HCT116 (cell line): ENCODE measurements around the gene BSPH1. TPM values are rescaled to one million over a fixed set of nuclear protein-coding genes. Genes with fewer than 3 reads are reported as not detected.

Experiments used
- ATAC-seq: fragments of 200-7000 bp; cut with Tn5 transposase; 2 replicates; pipeline ENCODE4 v1.9.1; 2020; ENCODE audit warnings: mild to moderate bottlenecking, moderate library complexity
- BruUV-seq: library from RNA; stranded (reverse); fragments of 400-500 nt; replicated peaks from 2 replicates; lab custom pipeline; 2021; lab: Mats Ljungman, UMichigan
- CTCF ChIA-PET: fragments of 300-600 bp; sonication (Branson Sonifier 250); formaldehyde crosslinking; loops from one replicate; lab custom pipeline; 2021; ENCODE audit warnings: antibody characterized with exemption; lab: Charles Lee
- POLR2A ChIA-PET: fragments of 300-600, 350-600 bp; sonication (Branson Sonifier 250); formaldehyde crosslinking; loops from one replicate; lab custom pipeline; 2021; ENCODE audit warnings: antibody characterized with exemption; lab: Charles Lee
- RAD21 ChIA-PET, 2 experiments: fragments of 300-600 bp; sonication (Branson Sonifier 250); formaldehyde crosslinking; loops; one replicate each; lab custom pipeline; 2023; ENCODE audit warnings: low total read pairs in 2 of 2; ENCODE audit not compliant: uncharacterized antibody in 2 of 2, unreplicated experiment in 2 of 2, low non-redundant PET in 1 of 2; lab: Charles Lee
- DNase-seq: peaks from one replicate; pipeline ENCODE4 v3.0.0-alpha.2; 2010; ENCODE audit warnings: low read depth, low spot score
- H2AFZ ChIP-seq: fragments of 200-600 bp; shearing (Covaris generic), sonication (generic); 2 replicates; pipeline ENCODE4 v1.6.1; 2017; ENCODE audit warnings: low read depth, mixed run types, mixed read lengths, antibody characterized with exemption, low read length; ENCODE audit not compliant: poor library complexity, severe bottlenecking
- H3K27ac ChIP-seq: 2 replicates; pipeline ENCODE4 v1.5.1; 2012; ENCODE audit warnings: low read depth, low read length
- H3K27me3 ChIP-seq: fragments of 200-600 bp; sonication (generic); 2 replicates; pipeline ENCODE4 v1.6.1; 2016; ENCODE audit warnings: mixed run types, low read length, mixed read lengths; ENCODE audit not compliant: insufficient read depth
- H3K36me3 ChIP-seq, 2 experiments: fragments of 200-500 bp in 1 of 2; fragments of 200-600 bp in 1 of 2; sonication (Bioruptor generic) in 1 of 2; sonication (generic) in 1 of 2; 2 replicates each; pipeline versions ENCODE4 v1.5.1 to v1.6.1; 2014 to 2016; ENCODE audit warnings: low read length in 2 of 2, inconsistent platforms in 1 of 2, mixed read lengths in 1 of 2, mixed run types in 1 of 2; ENCODE audit not compliant: insufficient read depth in 2 of 2, control insufficient read depth in 1 of 2
- H3K4me1 ChIP-seq, 2 experiments: fragments of 200-600 bp in 1 of 2; sonication (generic) in 1 of 2; 2 replicates each; pipeline versions ENCODE4 v1.5.1 to v1.6.1; 2012 to 2017; ENCODE audit warnings: low read length in 2 of 2, inconsistent platforms in 1 of 2, mild to moderate bottlenecking in 1 of 2, mixed read lengths in 1 of 2, mixed run types in 1 of 2, moderate library complexity in 1 of 2; ENCODE audit not compliant: insufficient read depth in 2 of 2, control insufficient read depth in 1 of 2
- H3K4me2 ChIP-seq: fragments of 200-600 bp; sonication (generic); 2 replicates; pipeline ENCODE4 v1.6.1; 2017; ENCODE audit warnings: mixed run types, low read length, mixed read lengths
- H3K4me3 ChIP-seq, 2 experiments: fragments of 200-600 bp in 1 of 2; sonication (generic) in 1 of 2; replicated peaks in 1 of 2; 2 replicates each; pipeline ENCODE4 v1.5.1; 2011 to 2016; ENCODE audit warnings: low read length in 2 of 2, control low read depth in 1 of 2, low read depth in 1 of 2, mild to moderate bottlenecking in 1 of 2, mixed read lengths in 1 of 2, mixed run types in 1 of 2
- H3K79me2 ChIP-seq: fragments of 200-600 bp; sonication (generic); 2 replicates; pipeline ENCODE4 v1.6.1; 2017; ENCODE audit warnings: mild to moderate bottlenecking, mixed run types, low read length, moderate library complexity, mixed read lengths; ENCODE audit not compliant: insufficient read depth
- H3K9ac ChIP-seq: fragments of 200-600 bp; sonication (generic); 2 replicates; pipeline ENCODE4 v1.6.1; 2016; ENCODE audit warnings: low read length, mixed read lengths
- H3K9me2 ChIP-seq: fragments of 200-600 bp; sonication (generic), shearing (Covaris generic); 2 replicates; pipeline ENCODE4 v1.6.1; 2017; ENCODE audit warnings: mixed run types, mild to moderate bottlenecking, moderate library complexity; ENCODE audit not compliant: insufficient read depth
- H3K9me3 ChIP-seq, 2 experiments: fragments of 200-500 bp in 1 of 2; fragments of 200-600 bp in 1 of 2; sonication (Bioruptor generic) in 1 of 2; sonication (generic) in 1 of 2; 2 replicates each; pipeline ENCODE4 v1.6.1; 2014 to 2017; ENCODE audit warnings: low read length in 2 of 2, mixed read lengths in 2 of 2, inconsistent platforms in 1 of 2, low read depth in 1 of 2, mild to moderate bottlenecking in 1 of 2, mixed run types in 1 of 2, moderate library complexity in 1 of 2; ENCODE audit not compliant: control insufficient read depth in 1 of 2, insufficient read depth in 1 of 2
- H4K20me1 ChIP-seq: fragments of 200-600 bp; sonication (generic), shearing (Covaris generic); 2 replicates; pipeline ENCODE4 v1.6.1; 2017; ENCODE audit warnings: mixed run types, mild to moderate bottlenecking, moderate library complexity; ENCODE audit not compliant: insufficient read depth
- ATF3 ChIP-seq: IDR thresholded peaks from 2 replicates; pipeline ENCODE4 v1.6.1; 2012
- CTCF ChIP-seq, 3 experiments: fragments of 200-600 bp in 1 of 3; sonication (generic) in 1 of 3; IDR thresholded peaks in 2 of 3; conservative IDR thresholded peaks in 1 of 3; 2 replicates each; pipeline ENCODE4 v1.5.1; 2012 to 2017; ENCODE audit warnings: low read depth in 2 of 3, low read length in 2 of 3, antibody characterized with exemption in 1 of 3, borderline replicate concordance in 1 of 3, control low read depth in 1 of 3, mild to moderate bottlenecking in 1 of 3, mixed read lengths in 1 of 3, mixed run types in 1 of 3, moderate library complexity in 1 of 3; ENCODE audit not compliant: insufficient read depth in 1 of 3
- EZH2 ChIP-seq: fragments of 200-600 bp; sonication (generic); IDR thresholded peaks from 2 replicates; pipeline ENCODE4 v1.6.1; 2017; ENCODE audit warnings: antibody characterized with exemption, mixed run types
- EZH2phosphoT487 ChIP-seq: fragments of 200-600 bp; IDR thresholded peaks from 2 replicates; pipeline ENCODE4 v1.6.1; 2018; ENCODE audit warnings: antibody characterized with exemption, borderline replicate concordance
- JUND ChIP-seq: IDR thresholded peaks from 2 replicates; pipeline ENCODE4 v1.6.1; 2012
- POLR2A ChIP-seq: IDR thresholded peaks from 2 replicates; pipeline ENCODE4 v1.7.0; 2011; ENCODE audit warnings: borderline replicate concordance; ENCODE audit not compliant: insufficient read depth, insufficient read length; ENCODE audit errors: extremely low read depth
- POLR2AphosphoS5 ChIP-seq: IDR thresholded peaks from 2 replicates; pipeline ENCODE4 v1.6.1; 2011; ENCODE audit warnings: mild to moderate bottlenecking, low read depth, low read length, moderate library complexity
- RAD21 ChIP-seq: IDR thresholded peaks from 2 replicates; pipeline ENCODE4 v1.6.1; 2012; ENCODE audit warnings: low read depth, mild to moderate bottlenecking
- SP1 ChIP-seq: IDR thresholded peaks from 2 replicates; pipeline ENCODE4 v1.6.1; 2012; ENCODE audit warnings: low read depth
- SRF ChIP-seq: IDR thresholded peaks from 2 replicates; pipeline ENCODE4 v1.6.1; 2012; ENCODE audit warnings: low read depth
- TCF7L2 ChIP-seq: IDR thresholded peaks from 2 replicates; pipeline ENCODE4 v1.7.0; 2011; ENCODE audit warnings: borderline replicate concordance, inconsistent platforms; ENCODE audit not compliant: insufficient read depth, insufficient read length; ENCODE audit errors: extremely low read depth
- ZNF274 ChIP-seq: fragments of 200-500 bp; sonication (Bioruptor generic); IDR thresholded peaks from 2 replicates; pipeline ENCODE4 v1.6.1; 2014; ENCODE audit warnings: mild to moderate bottlenecking, low read depth, low read length, inconsistent platforms
- intact Hi-C: fragments of 100-400 bp; cut with micrococcal nuclease; formaldehyde crosslinking; loops from 2 replicates; pipeline ENCODE4 v1.10.0; 2022
- total RNA-seq: library from RNA; stranded (reverse); gene quantifications from one replicate; pipeline ENCODE4 v1.2.1, GENCODE V29; 2021; ENCODE audit not compliant: unreplicated experiment

BSPH1 gene
- total RNA-seq, 1 experiment from 2014 or later, result not detected

- no peak for ATAC-seq
- Histone ChIP-seq H4K20me1 (no peaks in the 10 kb centered on the region), H3K79me2 (no peaks in the 10 kb centered on the region), H3K4me2 (no peak overlapping the region), H3K9ac (no peak overlapping the region), H3K4me1 (peaks cover 0 to 5% of the 10 kb centered on the region in 2 experiments; a peak in 1 of 4 replicates), H3K27me3 (peaks cover 7% of the 10 kb centered on the region; the same call in 1 of the 2 replicates), H3K4me3 (no peak overlapping the region), H3K9me3 (no peaks in the 10 kb centered on the region; a peak in 1 of 4 replicates), H3K27ac (no peak overlapping the region), H3K9me2 (no peaks in the 10 kb centered on the region), H3K36me3 (no peaks in the 10 kb centered on the region), H2AFZ (no peak overlapping the region)
- intact Hi-C loops, result no loop called here
- BruUV-seq, result no TSS peak
- TF ChIP-seq CTCF (IDR thresholded peaks at IDR 0.05 in 2 of 3, conservative IDR thresholded peaks at IDR 0.05 in 1 of 3; ENCODE audit: borderline replicate concordance in 1 of 3, insufficient read depth in 1 of 3, low read depth in 2 of 3, low read length in 2 of 3) (no peak), POLR2AphosphoS5 (no peak), SRF (no peak), EZH2 (no peak), POLR2A (no peak), SP1 (no peak), RAD21 (no peak), ATF3 (no peak), EZH2phosphoT487 (no peak), TCF7L2 (no peak), ZNF274 (no peak), JUND (no peak)
- no peak for DNase-seq
- ChIA-PET POLR2A (no interaction called here), RAD21 (no interaction called here), CTCF (interaction anchor here (1.0 kb wide), 1 partner anchor 16 kb away, joined by 3 read pairs; no protein-coding TSS in a partner anchor)
Measured at GRCh38 chr19:48010932-48011758, 19.2 kb upstream of the BSPH1 start.
